ENCODE results near the gene HTR6. TPM values are rescaled to one million over a fixed set of nuclear protein-coding genes. Genes with fewer than 3 reads are reported as not detected.

HTR6 gene
- total RNA-seq, 2 experiments from 2014 or later, result 0.19 to 0.37 TPM

DNA sequence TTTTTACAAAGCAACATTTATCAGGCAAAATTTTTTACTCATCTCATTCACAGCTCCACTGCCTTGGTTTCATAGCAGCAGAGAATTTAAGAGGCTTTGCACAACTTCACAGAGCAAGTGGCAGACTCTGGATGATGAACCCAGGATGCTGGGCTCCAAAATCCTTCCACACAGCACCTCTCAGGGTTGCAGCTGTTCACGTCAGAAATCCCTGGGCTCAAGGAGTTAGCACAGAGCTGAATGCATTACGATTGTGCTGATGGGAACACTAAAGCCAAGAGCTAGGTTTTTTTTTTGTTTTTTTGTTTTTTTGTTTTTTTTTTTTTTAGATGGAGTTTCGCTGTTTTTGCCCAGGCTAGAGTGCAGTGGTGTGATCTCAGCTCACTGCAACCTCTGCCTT lies 2.4 kb upstream of the HTR6 start:
- H3K9me3 Mint-ChIP-seq, result no peaks in the 10 kb centered on the region
- DNase-seq, result no peak
- intact Hi-C loops (cut with micrococcal nuclease), result loop anchor here (1.0 to 5.0 kb wide), 2 partner anchors 100 to 221 kb away; no protein-coding TSS in a partner anchor
- CTCF ChIA-PET, result interaction anchor here (0.6 to 6.7 kb wide), 40 partner anchors 9 to 411 kb away, joined by 3 to 215 read pairs (median 4); partner anchors contain the start of genes EMC1, MRTO4 and NBL1
- H3K27me3 Mint-ChIP-seq (ENCODE audit: low read depth), result peaks cover 24% of the 10 kb centered on the region
- no peak overlapping the region for H3K4me3 Mint-ChIP-seq
- no peak overlapping the region for H3K27ac Mint-ChIP-seq
- H3K36me3 Mint-ChIP-seq (ENCODE audit: low read depth), result no peaks in the 10 kb centered on the region
- H3K4me1 Mint-ChIP-seq (ENCODE audit: low read depth), result peaks cover 21% of the 10 kb centered on the region

DNA sequence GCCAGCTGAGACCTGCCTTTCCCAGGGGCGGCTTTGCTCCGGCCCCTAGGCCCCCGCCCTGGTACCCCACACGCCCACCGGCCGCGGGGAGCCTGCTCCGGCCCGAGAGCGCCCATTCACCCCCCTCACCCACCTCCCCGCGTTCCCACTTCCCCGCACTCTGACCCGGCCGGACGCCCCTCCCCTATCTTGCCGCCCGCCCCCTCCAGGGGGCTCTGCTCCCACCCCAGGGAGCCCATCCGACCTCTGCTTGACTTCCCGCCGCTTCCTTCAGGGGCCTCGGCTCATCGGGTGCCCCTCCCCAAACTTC lies 466 bp downstream of the HTR6 start:
- intact Hi-C loops (cut with micrococcal nuclease), result no loop called here
- no peaks in the 10 kb centered on the region for H3K36me3 Mint-ChIP-seq (ENCODE audit: low read depth)
- CTCF ChIA-PET, result interaction anchor here (6.7 kb wide), 1 partner anchor 42 kb away, joined by 215 read pairs; no protein-coding TSS in a partner anchor
- H3K4me1 Mint-ChIP-seq (ENCODE audit: low read depth), result peaks cover 15% of the 10 kb centered on the region
- peak overlapping the region; percentile 58 for H3K4me3 Mint-ChIP-seq
- H3K27me3 Mint-ChIP-seq (ENCODE audit: low read depth), result peaks cover 24% of the 10 kb centered on the region
- no peak for DNase-seq
- H3K27ac Mint-ChIP-seq, result no peak overlapping the region
- H3K9me3 Mint-ChIP-seq, result no peaks in the 10 kb centered on the region

GRCh38 chr1:19665496-19666465 lies 1.1 kb downstream of the HTR6 start:
- DNase-seq, result no peak
- Mint-ChIP-seq H3K27ac (no peak overlapping the region), H3K36me3 (ENCODE audit: low read depth) (no peaks in the 10 kb centered on the region), H3K4me3 (peak overlapping the region; percentile 67), H3K4me1 (ENCODE audit: low read depth) (peaks cover 15% of the 10 kb centered on the region), H3K27me3 (ENCODE audit: low read depth) (peaks cover 24% of the 10 kb centered on the region), H3K9me3 (no peaks in the 10 kb centered on the region)
- CTCF ChIA-PET, result interaction anchor here (2.8 to 6.7 kb wide), 2 partner anchors 39 to 42 kb away, joined by 12 to 215 read pairs; no protein-coding TSS in a partner anchor
- intact Hi-C loops (cut with micrococcal nuclease), result no loop called here

- H3K4me1 Mint-ChIP-seq (ENCODE audit: low read depth), result peaks cover 12% of the 10 kb centered on the region
- no peak overlapping the region for H3K27ac Mint-ChIP-seq
- CTCF ChIA-PET, result interaction anchor here (1.0 to 2.8 kb wide), 4 partner anchors 9 to 36 kb away, joined by 3 to 12 read pairs (median 6); no protein-coding TSS in a partner anchor
- H3K9me3 Mint-ChIP-seq, result no peaks in the 10 kb centered on the region
- peaks cover 24% of the 10 kb centered on the region for H3K27me3 Mint-ChIP-seq (ENCODE audit: low read depth)
- H3K4me3 Mint-ChIP-seq, result no peak overlapping the region
- H3K36me3 Mint-ChIP-seq (ENCODE audit: low read depth), result no peaks in the 10 kb centered on the region
- intact Hi-C loops (cut with micrococcal nuclease), result no loop called here
- no peak for DNase-seq
Measured at GRCh38 chr1:19668888-19669287, 4.2 kb downstream of the HTR6 start.

GRCh38 chr1:19670787-19671186 lies 6.1 kb downstream of the HTR6 start:
- Mint-ChIP-seq H3K4me1 (ENCODE audit: low read depth) (peaks cover 8% of the 10 kb centered on the region), H3K9me3 (no peaks in the 10 kb centered on the region), H3K27me3 (ENCODE audit: low read depth) (peaks cover 19% of the 10 kb centered on the region), H3K4me3 (no peak overlapping the region), H3K27ac (no peak overlapping the region), H3K36me3 (ENCODE audit: low read depth) (no peaks in the 10 kb centered on the region)
- intact Hi-C loops (cut with micrococcal nuclease), result no loop called here
- CTCF ChIA-PET, result interaction anchor here (1.0 to 4.2 kb wide), 2 partner anchors 9 to 34 kb away, joined by 5 to 31 read pairs; no protein-coding TSS in a partner anchor
- no peak for DNase-seq

DNA sequence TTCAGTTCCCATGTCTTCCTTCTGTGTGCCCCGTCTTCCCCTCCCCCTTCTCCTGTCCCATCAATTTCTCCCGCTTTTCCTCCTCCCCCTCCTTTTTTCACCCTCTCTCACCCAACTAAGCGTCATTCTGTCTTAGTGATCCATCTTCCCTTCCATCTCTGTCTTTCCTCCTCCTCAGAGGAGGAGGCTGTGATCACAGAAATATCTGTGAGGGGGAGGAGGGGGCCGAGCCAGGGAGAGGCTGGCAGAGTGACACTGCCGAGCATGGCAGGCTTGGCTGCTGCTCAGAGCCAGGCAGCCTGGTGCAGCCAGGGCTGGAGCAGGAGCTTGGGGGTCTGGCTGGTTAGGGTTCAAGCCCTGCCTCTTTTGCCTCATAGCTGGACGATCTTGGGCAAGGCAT lies 7.6 kb downstream of the HTR6 start:
- H3K4me3 Mint-ChIP-seq, result no peak overlapping the region
- no peaks in the 10 kb centered on the region for H3K9me3 Mint-ChIP-seq
- intact Hi-C loops (cut with micrococcal nuclease), result no loop called here
- peaks cover 6% of the 10 kb centered on the region for H3K27me3 Mint-ChIP-seq (ENCODE audit: low read depth)
- CTCF ChIA-PET, result interaction anchor here (0.6 to 4.2 kb wide), 3 partner anchors 11 to 649 kb away, joined by 3 to 31 read pairs (median 8); no protein-coding TSS in a partner anchor
- no peak for DNase-seq
- peaks cover 4% of the 10 kb centered on the region for H3K4me1 Mint-ChIP-seq (ENCODE audit: low read depth)
- H3K27ac Mint-ChIP-seq, result no peak overlapping the region
- no peaks in the 10 kb centered on the region for H3K36me3 Mint-ChIP-seq (ENCODE audit: low read depth)

DNA sequence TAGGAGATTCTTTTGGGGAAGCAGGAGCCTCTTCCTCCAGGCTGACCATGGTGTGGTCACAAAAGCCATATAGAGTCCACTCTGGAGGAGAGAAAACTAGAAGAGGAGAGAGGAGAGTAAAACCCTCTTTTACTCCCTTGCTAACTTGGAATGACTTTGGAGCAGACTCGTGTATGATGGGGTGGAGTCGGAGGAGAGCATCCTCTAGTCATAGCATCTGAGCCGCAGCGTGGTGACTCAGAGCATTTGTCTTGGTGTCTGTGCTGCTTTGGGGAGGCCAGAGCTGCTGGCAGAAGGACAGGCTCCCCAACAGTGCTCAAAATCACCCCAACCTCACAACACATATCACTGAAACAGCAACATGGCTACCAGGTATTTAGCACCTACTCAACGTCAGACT lies 11.1 kb downstream of the HTR6 start:
- peaks cover 6% of the 10 kb centered on the region for H3K27me3 Mint-ChIP-seq (ENCODE audit: low read depth)
- H3K4me1 Mint-ChIP-seq (ENCODE audit: low read depth), result no peaks in the 10 kb centered on the region
- no peak overlapping the region for H3K27ac Mint-ChIP-seq
- no peaks in the 10 kb centered on the region for H3K36me3 Mint-ChIP-seq (ENCODE audit: low read depth)
- no peak overlapping the region for H3K4me3 Mint-ChIP-seq
- H3K9me3 Mint-ChIP-seq, result no peaks in the 10 kb centered on the region
- CTCF ChIA-PET, result interaction anchor here (2.3 kb wide), 1 partner anchor 14 kb away, joined by 9 read pairs; no protein-coding TSS in a partner anchor
- intact Hi-C loops (cut with micrococcal nuclease), result no loop called here
- DNase-seq, result no peak

DNA sequence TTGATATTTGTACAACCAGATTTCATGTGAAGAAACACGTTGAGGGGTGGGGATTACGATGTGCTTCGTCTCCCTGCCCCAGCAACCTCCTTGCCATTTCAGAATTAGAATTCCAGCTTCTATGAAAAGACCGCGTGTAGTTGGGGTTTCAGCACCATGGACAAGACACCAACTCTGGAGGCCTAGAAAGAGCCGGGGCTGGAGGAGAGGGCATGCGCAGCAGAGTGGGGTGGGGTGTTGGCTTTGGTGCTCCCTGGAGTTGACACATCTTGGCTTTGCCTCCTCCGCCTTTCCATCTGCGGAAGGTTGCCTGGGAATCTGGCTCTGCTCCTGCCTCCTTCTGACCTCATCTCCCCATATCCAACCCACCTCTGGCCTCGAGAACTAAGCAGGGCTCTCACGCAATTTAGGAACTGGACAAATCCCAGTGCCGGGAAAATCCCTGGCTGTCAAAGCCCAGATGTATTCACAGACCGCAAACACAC lies 11.8 kb downstream of the HTR6 start:
- intact Hi-C loops (cut with micrococcal nuclease), result no loop called here
- Mint-ChIP-seq H3K9me3 (no peaks in the 10 kb centered on the region), H3K27me3 (ENCODE audit: low read depth) (peaks cover 6% of the 10 kb centered on the region), H3K36me3 (ENCODE audit: low read depth) (no peaks in the 10 kb centered on the region), H3K4me3 (no peak overlapping the region), H3K27ac (no peak overlapping the region), H3K4me1 (ENCODE audit: low read depth) (no peaks in the 10 kb centered on the region)
- peak; percentile 51 for DNase-seq
- CTCF ChIA-PET, result interaction anchor here (2.3 kb wide), 1 partner anchor 14 kb away, joined by 9 read pairs; no protein-coding TSS in a partner anchor

GRCh38 chr1:19678493-19678892 lies 13.8 kb downstream of the HTR6 start:
- CTCF ChIA-PET, result no interaction called here
- Mint-ChIP-seq H3K4me3 (no peak overlapping the region), H3K36me3 (ENCODE audit: low read depth) (no peaks in the 10 kb centered on the region), H3K27me3 (ENCODE audit: low read depth) (no peaks in the 10 kb centered on the region), H3K27ac (no peak overlapping the region), H3K4me1 (ENCODE audit: low read depth) (no peaks in the 10 kb centered on the region), H3K9me3 (no peaks in the 10 kb centered on the region)
- intact Hi-C loops (cut with micrococcal nuclease), result no loop called here
- DNase-seq, result no peak

DNA sequence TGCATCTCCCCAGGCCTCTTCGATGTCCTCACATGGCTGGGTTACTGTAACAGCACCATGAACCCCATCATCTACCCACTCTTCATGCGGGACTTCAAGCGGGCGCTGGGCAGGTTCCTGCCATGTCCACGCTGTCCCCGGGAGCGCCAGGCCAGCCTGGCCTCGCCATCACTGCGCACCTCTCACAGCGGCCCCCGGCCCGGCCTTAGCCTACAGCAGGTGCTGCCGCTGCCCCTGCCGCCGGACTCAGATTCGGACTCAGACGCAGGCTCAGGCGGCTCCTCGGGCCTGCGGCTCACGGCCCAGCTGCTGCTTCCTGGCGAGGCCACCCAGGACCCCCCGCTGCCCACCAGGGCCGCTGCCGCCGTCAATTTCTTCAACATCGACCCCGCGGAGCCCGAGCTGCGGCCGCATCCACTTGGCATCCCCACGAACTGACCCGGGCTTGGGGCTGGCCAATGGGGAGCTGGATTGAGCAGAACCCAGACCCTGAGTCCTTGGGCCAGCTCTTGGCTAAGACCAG lies 14.3 kb downstream of the HTR6 start:
- Mint-ChIP-seq H3K27me3 (ENCODE audit: low read depth) (no peaks in the 10 kb centered on the region), H3K36me3 (ENCODE audit: low read depth) (no peaks in the 10 kb centered on the region), H3K4me1 (ENCODE audit: low read depth) (no peaks in the 10 kb centered on the region), H3K9me3 (no peaks in the 10 kb centered on the region), H3K4me3 (no peak overlapping the region), H3K27ac (no peak overlapping the region)
- DNase-seq, result no peak
- CTCF ChIA-PET, result interaction anchor here (1.1 kb wide), 1 partner anchor 16 kb away, joined by 3 read pairs; no protein-coding TSS in a partner anchor
- intact Hi-C loops (cut with micrococcal nuclease), result no loop called here

GRCh38 chr1:19679691-19680090 lies 15.0 kb downstream of the HTR6 start:
- no peak for DNase-seq
- no peaks in the 10 kb centered on the region for H3K36me3 Mint-ChIP-seq (ENCODE audit: low read depth)
- no peak overlapping the region for H3K27ac Mint-ChIP-seq
- no peak overlapping the region for H3K4me3 Mint-ChIP-seq
- H3K4me1 Mint-ChIP-seq (ENCODE audit: low read depth), result no peaks in the 10 kb centered on the region
- intact Hi-C loops (cut with micrococcal nuclease), result no loop called here
- CTCF ChIA-PET, result interaction anchor here (1.1 kb wide), 1 partner anchor 17 kb away, joined by 3 read pairs; no protein-coding TSS in a partner anchor
- H3K27me3 Mint-ChIP-seq (ENCODE audit: low read depth), result no peaks in the 10 kb centered on the region
- H3K9me3 Mint-ChIP-seq, result no peaks in the 10 kb centered on the region

GRCh38 chr1:19680644-19681043 lies 16.0 kb downstream of the HTR6 start:
- no peaks in the 10 kb centered on the region for H3K36me3 Mint-ChIP-seq (ENCODE audit: low read depth)
- no peak overlapping the region for H3K4me3 Mint-ChIP-seq
- H3K27me3 Mint-ChIP-seq (ENCODE audit: low read depth), result no peaks in the 10 kb centered on the region
- H3K4me1 Mint-ChIP-seq (ENCODE audit: low read depth), result no peaks in the 10 kb centered on the region
- H3K27ac Mint-ChIP-seq, result no peak overlapping the region
- no peak for DNase-seq
- no peaks in the 10 kb centered on the region for H3K9me3 Mint-ChIP-seq
- CTCF ChIA-PET, result interaction anchor here (0.9 kb wide), 1 partner anchor 23 kb away, joined by 6 read pairs; no protein-coding TSS in a partner anchor
- intact Hi-C loops (cut with micrococcal nuclease), result no loop called here
